NT2/D1 (cell line): Measurements from ENCODE around the gene AHCYL2.

Experiments
- DNase-seq: peaks from one replicate; pipeline ENCODE4 v3.0.0-alpha.2; 2011; ENCODE audit warnings: low read depth, low spot score
- H3K27me3 ChIP-seq: 2 replicates; pipeline ENCODE4 v1.6.0; 2011; ENCODE audit warnings: mild to moderate bottlenecking; ENCODE audit not compliant: insufficient read length, insufficient read depth
- H3K36me3 ChIP-seq: 2 replicates; pipeline ENCODE4 v1.6.1; 2011; ENCODE audit warnings: mild to moderate bottlenecking, low read length, mixed read lengths; ENCODE audit not compliant: insufficient read depth, insufficient read length
- H3K4me1 ChIP-seq: 2 replicates; pipeline ENCODE4 v1.5.1; 2011; ENCODE audit not compliant: insufficient read depth, insufficient read length
- H3K4me3 ChIP-seq: 2 replicates; pipeline ENCODE4 v1.5.1; 2011; ENCODE audit warnings: low read depth; ENCODE audit not compliant: insufficient read length
- H3K9ac ChIP-seq: 2 replicates; pipeline ENCODE4 v1.6.0; 2011; ENCODE audit warnings: low read depth; ENCODE audit not compliant: insufficient read length
- H3K9me3 ChIP-seq: 2 replicates; pipeline ENCODE4 v1.5.1; 2011; ENCODE audit warnings: mild to moderate bottlenecking, low read length; ENCODE audit not compliant: insufficient read depth
- SUZ12 ChIP-seq: IDR thresholded peaks from 2 replicates; pipeline ENCODE4 v1.6.1; 2011; ENCODE audit not compliant: insufficient read length, insufficient read depth; ENCODE audit errors: extremely low read depth
- YY1 ChIP-seq: IDR thresholded peaks from 2 replicates; pipeline ENCODE4 v1.6.1; 2011; ENCODE audit not compliant: insufficient read length, insufficient read depth
- ZNF274 ChIP-seq: IDR thresholded peaks from 2 replicates; pipeline ENCODE4 v1.6.1; 2011; ENCODE audit warnings: mild to moderate bottlenecking, low read depth, low read length

AHCYL2 gene

GRCh38 chr7:129458171-129458570 lies 233.3 kb downstream of the AHCYL2 start:
- TF ChIP-seq SUZ12 (no peak), ZNF274 (no peak), YY1 (no peak)
- Histone ChIP-seq H3K9me3 (no peaks in the 10 kb centered on the region), H3K4me1 (no peaks in the 10 kb centered on the region), H3K36me3 (peaks cover 75% of the 10 kb centered on the region), H3K9ac (no peak overlapping the region), H3K4me3 (no peak overlapping the region), H3K27me3 (no peaks in the 10 kb centered on the region)
- no peak for DNase-seq

- Histone ChIP-seq H3K9ac (no peak overlapping the region), H3K36me3 (peaks cover 79% of the 10 kb centered on the region)
Observed at GRCh38 chr7:129461809-129462208, 237.0 kb downstream of the AHCYL2 start.

GRCh38 chr7:129462420-129462819 lies 237.6 kb downstream of the AHCYL2 start:
- H3K4me1 ChIP-seq, result no peaks in the 10 kb centered on the region
- H3K9me3 ChIP-seq, result no peaks in the 10 kb centered on the region
- TF ChIP-seq ZNF274, result no peak
- TF ChIP-seq YY1, result no peak
- TF ChIP-seq SUZ12, result no peak
- no peaks in the 10 kb centered on the region for H3K27me3 ChIP-seq
- peaks cover 80% of the 10 kb centered on the region for H3K36me3 ChIP-seq
- no peak for DNase-seq
- H3K9ac ChIP-seq, result no peak overlapping the region
- H3K4me3 ChIP-seq, result no peak overlapping the region

More at GRCh38 chr7:129461809-129462208, 237.0 kb downstream of the AHCYL2 start:
- TF ChIP-seq SUZ12 (no peak), YY1 (no peak), ZNF274 (no peak)
- H3K27me3 ChIP-seq, result no peaks in the 10 kb centered on the region
- no peak for DNase-seq
- no peak overlapping the region for H3K4me3 ChIP-seq
- no peaks in the 10 kb centered on the region for H3K9me3 ChIP-seq
- H3K4me1 ChIP-seq, result no peaks in the 10 kb centered on the region

GRCh38 chr7:129464194-129464593 lies 239.4 kb downstream of the AHCYL2 start:
- peaks cover 68% of the 10 kb centered on the region for H3K36me3 ChIP-seq
- no peaks in the 10 kb centered on the region for H3K4me1 ChIP-seq
- no peaks in the 10 kb centered on the region for H3K27me3 ChIP-seq
- no peak overlapping the region for H3K9ac ChIP-seq
- H3K4me3 ChIP-seq, result no peak overlapping the region
- H3K9me3 ChIP-seq, result no peaks in the 10 kb centered on the region
- no peak for TF ChIP-seq ZNF274
- no peak for TF ChIP-seq SUZ12
- TF ChIP-seq YY1, result no peak
- no peak for DNase-seq

- no peaks in the 10 kb centered on the region for H3K27me3 ChIP-seq
- no peak overlapping the region for H3K9ac ChIP-seq
- H3K4me1 ChIP-seq, result no peaks in the 10 kb centered on the region
- DNase-seq, result no peak
- TF ChIP-seq ZNF274, result no peak
- TF ChIP-seq SUZ12, result no peak
- no peak for TF ChIP-seq YY1
- no peak overlapping the region for H3K4me3 ChIP-seq
- H3K36me3 ChIP-seq, result peaks cover 59% of the 10 kb centered on the region
- no peaks in the 10 kb centered on the region for H3K9me3 ChIP-seq
Observed at GRCh38 chr7:129465080-129465479, 240.2 kb downstream of the AHCYL2 start.

- no peak for DNase-seq
Observed at GRCh38 chr7:129466796-129467195, 242.0 kb downstream of the AHCYL2 start.

GRCh38 chr7:129468087-129468486 lies 243.3 kb downstream of the AHCYL2 start:
- no peaks in the 10 kb centered on the region for H3K27me3 ChIP-seq
- TF ChIP-seq YY1, result no peak
- TF ChIP-seq ZNF274, result no peak
- TF ChIP-seq SUZ12, result no peak
- no peak for DNase-seq
- H3K9me3 ChIP-seq, result no peaks in the 10 kb centered on the region
- H3K9ac ChIP-seq, result no peak overlapping the region
- H3K36me3 ChIP-seq, result peaks cover 35% of the 10 kb centered on the region
- H3K4me1 ChIP-seq, result no peaks in the 10 kb centered on the region
- no peak overlapping the region for H3K4me3 ChIP-seq

More at GRCh38 chr7:129466796-129467195, 242.0 kb downstream of the AHCYL2 start:
- Histone ChIP-seq H3K9me3 (no peaks in the 10 kb centered on the region), H3K36me3 (peaks cover 47% of the 10 kb centered on the region), H3K4me3 (no peak overlapping the region), H3K27me3 (no peaks in the 10 kb centered on the region), H3K4me1 (no peaks in the 10 kb centered on the region), H3K9ac (no peak overlapping the region)
- no peak for TF ChIP-seq YY1
- TF ChIP-seq SUZ12, result no peak
- TF ChIP-seq ZNF274, result no peak

GRCh38 chr7:129468547-129468946 lies 243.7 kb downstream of the AHCYL2 start:
- no peaks in the 10 kb centered on the region for H3K9me3 ChIP-seq
- TF ChIP-seq YY1, result no peak
- no peak for TF ChIP-seq SUZ12
- no peak for TF ChIP-seq ZNF274
- H3K27me3 ChIP-seq, result no peaks in the 10 kb centered on the region
- H3K4me1 ChIP-seq, result no peaks in the 10 kb centered on the region
- H3K36me3 ChIP-seq, result peaks cover 33% of the 10 kb centered on the region
- no peak overlapping the region for H3K4me3 ChIP-seq
- no peak for DNase-seq
- H3K9ac ChIP-seq, result no peak overlapping the region
